ENCODE results near the gene NFE2L3. TPM values are rescaled to one million over a fixed set of nuclear protein-coding genes. Genes with fewer than 3 reads are reported as not detected.
"Not testable (repeated sequence)": the region's sequence is repeated elsewhere in the genome, so short reads cannot be mapped to it uniquely, and the experiment has no call there.

The NFE2L3 gene
- total RNA-seq, 1 donor = 1.4 TPM

- DNase-seq (ENCODE audit: insufficient read length, low spot score, missing footprints) = peak; percentile 63
Observed at GRCh38 chr7:26147030-26147429, 5.0 kb upstream of the NFE2L3 start.

GRCh38 chr7:26147646-26148306 lies 4.2 kb upstream of the NFE2L3 start:
- not testable (repeated sequence) for H3K4me1 ChIP-seq (ENCODE audit: insufficient read depth, low read length); H3K4me3 ChIP-seq (ENCODE audit: insufficient read depth, low read length); H3K27ac ChIP-seq (ENCODE audit: low read depth, low read length); H3K4me2 ChIP-seq (ENCODE audit: insufficient read depth, low read length); H3K9me3 ChIP-seq (ENCODE audit: low read depth, low read length); H2AFZ ChIP-seq (ENCODE audit: low read length); H4K20me1 ChIP-seq (ENCODE audit: insufficient read depth, low read length); H3K36me3 ChIP-seq (ENCODE audit: insufficient read depth, low read length); H3K79me2 ChIP-seq (ENCODE audit: insufficient read depth, low read length); DNase-seq (ENCODE audit: insufficient read length, low spot score, missing footprints)
- H3K27me3 ChIP-seq (ENCODE audit: insufficient read depth, low read length) = peaks cover 21% of the 10 kb centered on the region

More at GRCh38 chr7:26147030-26147429, 5.0 kb upstream of the NFE2L3 start:
- no peaks in the 10 kb centered on the region for H3K9me3 ChIP-seq (ENCODE audit: low read depth, low read length)
- no peaks in the 10 kb centered on the region for H3K36me3 ChIP-seq (ENCODE audit: insufficient read depth, low read length)
- H3K27me3 ChIP-seq (ENCODE audit: insufficient read depth, low read length) = peaks cover 21% of the 10 kb centered on the region
- no peak overlapping the region for H2AFZ ChIP-seq (ENCODE audit: low read length)
- H3K4me2 ChIP-seq (ENCODE audit: insufficient read depth, low read length) = no peak overlapping the region
- TF ChIP-seq CTCF (IDR thresholded peaks at IDR 0.05; ENCODE audit: extremely low read depth, low read depth, low read length) = no peak
- no peak overlapping the region for H3K4me3 ChIP-seq (ENCODE audit: insufficient read depth, low read length)
- peaks cover 6% of the 10 kb centered on the region for H3K4me1 ChIP-seq (ENCODE audit: insufficient read depth, low read length)
- H3K27ac ChIP-seq (ENCODE audit: low read depth, low read length) = no peak overlapping the region
- H4K20me1 ChIP-seq (ENCODE audit: insufficient read depth, low read length) = no peaks in the 10 kb centered on the region
- H3K79me2 ChIP-seq (ENCODE audit: insufficient read depth, low read length) = no peaks in the 10 kb centered on the region

- not testable (repeated sequence) for H3K79me2 ChIP-seq (ENCODE audit: insufficient read depth, low read length); H3K27ac ChIP-seq (ENCODE audit: low read depth, low read length); H3K4me1 ChIP-seq (ENCODE audit: insufficient read depth, low read length); H3K4me2 ChIP-seq (ENCODE audit: insufficient read depth, low read length); H3K9me3 ChIP-seq (ENCODE audit: low read depth, low read length); H4K20me1 ChIP-seq (ENCODE audit: insufficient read depth, low read length); DNase-seq (ENCODE audit: insufficient read length, low spot score, missing footprints); H3K36me3 ChIP-seq (ENCODE audit: insufficient read depth, low read length); H2AFZ ChIP-seq (ENCODE audit: low read length); H3K4me3 ChIP-seq (ENCODE audit: insufficient read depth, low read length)
- H3K27me3 ChIP-seq (ENCODE audit: insufficient read depth, low read length) = peaks cover 26% of the 10 kb centered on the region
Observed at GRCh38 chr7:26148307-26148700, 3.7 kb upstream of the NFE2L3 start.

- no peak overlapping the region for H3K4me3 ChIP-seq (ENCODE audit: insufficient read depth, low read length)
- DNase-seq (ENCODE audit: insufficient read length, low spot score, missing footprints) = no peak
- H3K4me1 ChIP-seq (ENCODE audit: insufficient read depth, low read length) = no peaks in the 10 kb centered on the region
- H3K4me2 ChIP-seq (ENCODE audit: insufficient read depth, low read length) = no peak overlapping the region
- H3K36me3 ChIP-seq (ENCODE audit: insufficient read depth, low read length) = no peaks in the 10 kb centered on the region
- H3K9me3 ChIP-seq (ENCODE audit: low read depth, low read length) = no peaks in the 10 kb centered on the region
- H3K27ac ChIP-seq (ENCODE audit: low read depth, low read length) = no peak overlapping the region
- H2AFZ ChIP-seq (ENCODE audit: low read length) = no peak overlapping the region
- no peaks in the 10 kb centered on the region for H3K79me2 ChIP-seq (ENCODE audit: insufficient read depth, low read length)
- peaks cover 29% of the 10 kb centered on the region for H3K27me3 ChIP-seq (ENCODE audit: insufficient read depth, low read length)
- H4K20me1 ChIP-seq (ENCODE audit: insufficient read depth, low read length) = no peaks in the 10 kb centered on the region
- no peak for TF ChIP-seq CTCF (IDR thresholded peaks at IDR 0.05; ENCODE audit: extremely low read depth, low read depth, low read length)
Observed at GRCh38 chr7:26149391-26149977, 2.5 kb upstream of the NFE2L3 start.

- no peak overlapping the region for H2AFZ ChIP-seq (ENCODE audit: low read length)
Observed at GRCh38 chr7:26151096-26151495, 902 bp upstream of the NFE2L3 start.

More at GRCh38 chr7:26151096-26151495, 902 bp upstream of the NFE2L3 start:
- no peak overlapping the region for H3K4me3 ChIP-seq (ENCODE audit: insufficient read depth, low read length)
- no peak overlapping the region for H3K27ac ChIP-seq (ENCODE audit: low read depth, low read length)
- TF ChIP-seq CTCF (IDR thresholded peaks at IDR 0.05; ENCODE audit: extremely low read depth, low read depth, low read length) = no peak
- H3K36me3 ChIP-seq (ENCODE audit: insufficient read depth, low read length) = no peaks in the 10 kb centered on the region
- H3K27me3 ChIP-seq (ENCODE audit: insufficient read depth, low read length) = peaks cover 29% of the 10 kb centered on the region
- DNase-seq (ENCODE audit: insufficient read length, low spot score, missing footprints) = no peak
- H3K4me2 ChIP-seq (ENCODE audit: insufficient read depth, low read length) = no peak overlapping the region
- no peaks in the 10 kb centered on the region for H3K9me3 ChIP-seq (ENCODE audit: low read depth, low read length)
- H3K79me2 ChIP-seq (ENCODE audit: insufficient read depth, low read length) = no peaks in the 10 kb centered on the region
- H3K4me1 ChIP-seq (ENCODE audit: insufficient read depth, low read length) = peaks cover 9% of the 10 kb centered on the region
- no peaks in the 10 kb centered on the region for H4K20me1 ChIP-seq (ENCODE audit: insufficient read depth, low read length)
